LoVo (cell line): ENCODE measurements around the gene TOR1AIP2.
"Not testable (repeated sequence)": the region's sequence is repeated elsewhere in the genome, so short reads cannot be mapped to it uniquely, and the experiment has no call there.

Experiments
- DNase-seq: peaks from one replicate; pipeline ENCODE4 v3.0.0-alpha.2; 2016; ENCODE audit warnings: low spot score

The TOR1AIP2 gene

DNA sequence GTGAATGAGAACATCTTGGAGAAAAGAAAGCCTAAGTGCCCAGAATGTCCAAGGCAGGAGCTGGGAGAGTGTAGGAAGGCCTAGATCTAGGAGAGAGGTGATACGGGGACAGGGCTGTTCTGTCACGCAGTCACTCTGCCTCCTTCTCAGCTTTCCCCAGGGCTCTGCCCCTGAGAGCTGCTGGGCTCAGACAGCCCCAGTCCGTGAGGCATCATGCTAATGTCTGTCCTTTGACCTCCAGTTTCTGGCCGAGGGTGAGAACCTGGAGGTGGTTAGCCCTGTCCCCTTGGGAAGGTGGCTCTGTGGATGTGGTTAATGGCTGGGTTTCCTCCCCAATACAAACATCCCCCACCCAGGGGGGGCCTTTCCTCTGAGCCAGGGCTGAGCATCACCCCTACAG is 71.3 kb downstream of the TOR1AIP2 start:
- DNase-seq: no peak

DNA sequence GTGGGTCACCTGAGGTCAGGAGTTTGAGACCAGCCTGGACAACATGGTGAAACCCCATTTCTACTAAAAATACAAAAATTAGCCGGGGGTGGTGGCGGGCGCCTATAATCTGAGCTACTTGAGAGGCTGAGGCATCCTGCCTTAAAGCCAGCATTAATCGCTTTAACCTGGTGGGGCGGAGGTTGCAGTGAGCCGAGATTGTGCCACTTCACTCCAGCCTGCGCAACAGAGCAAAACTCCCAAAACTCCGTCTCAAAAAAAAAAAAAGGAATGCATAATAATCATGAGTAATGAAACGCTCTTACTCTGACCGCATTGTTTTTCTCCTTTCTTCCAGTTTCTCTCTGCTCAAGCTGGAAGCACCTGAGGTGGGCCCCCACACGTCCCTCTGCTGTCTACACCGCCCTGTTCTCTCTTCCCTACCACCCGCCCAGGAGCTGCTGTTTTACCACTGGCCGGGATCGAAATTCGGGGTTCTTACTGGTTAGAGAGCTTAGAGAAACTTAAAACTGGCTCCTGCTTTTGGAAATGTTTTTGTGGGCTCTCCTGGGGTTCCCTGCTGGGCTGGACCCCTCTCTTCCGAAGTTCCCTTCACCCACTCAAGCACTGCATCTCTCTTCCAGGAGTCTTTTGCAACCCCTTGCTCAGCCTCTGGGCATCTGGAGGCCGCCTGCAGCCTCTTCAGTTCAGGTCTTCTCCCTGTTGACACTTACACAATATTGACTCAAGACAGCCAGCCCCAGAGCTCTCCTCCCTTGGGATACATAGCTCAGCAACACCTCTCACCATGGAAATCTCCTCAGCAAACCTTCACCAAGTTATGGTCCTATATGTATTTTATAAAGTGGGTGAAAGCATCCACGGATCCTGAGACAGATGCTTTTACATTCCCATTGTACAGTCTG is 72.1 kb downstream of the TOR1AIP2 start:
- no peak for DNase-seq

DNA sequence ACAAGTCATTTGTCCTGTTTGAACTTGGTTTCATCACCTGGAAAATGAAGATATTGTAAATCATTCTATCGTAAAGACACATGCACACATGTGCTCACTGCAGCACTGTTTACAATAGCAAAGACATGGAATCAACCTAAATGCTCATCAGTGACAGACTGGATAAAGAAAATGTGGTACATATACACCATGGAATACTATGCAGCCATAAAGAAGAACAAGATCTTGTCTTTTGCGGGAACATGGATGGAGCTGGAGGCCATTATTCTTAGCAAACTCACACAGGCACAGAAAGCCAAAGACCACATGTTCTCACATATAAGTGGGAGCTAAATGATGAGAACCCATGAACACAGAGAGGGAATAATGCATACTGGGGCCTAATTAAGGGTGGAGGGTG is 73.2 kb downstream of the TOR1AIP2 start:
- not testable (repeated sequence) for DNase-seq

DNA sequence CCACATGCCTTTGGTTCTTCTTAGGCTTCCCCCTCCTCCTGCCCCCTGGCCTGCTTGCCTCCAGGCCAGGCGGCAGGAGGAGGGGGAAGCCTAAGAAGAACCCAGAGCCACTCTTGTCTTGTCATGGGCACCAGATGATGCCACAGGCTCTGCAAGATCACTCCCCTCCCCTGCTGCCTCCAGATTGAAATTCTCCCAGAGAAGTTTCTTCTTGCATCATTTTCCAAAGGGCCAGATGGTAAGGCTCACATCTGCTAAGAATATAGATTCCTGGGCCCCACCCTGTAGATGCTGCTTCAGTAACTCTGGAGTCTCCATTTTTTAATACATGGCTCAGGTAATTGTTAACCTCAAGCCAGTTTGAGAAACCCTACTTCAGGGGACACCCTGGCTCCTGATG is 73.7 kb downstream of the TOR1AIP2 start:
- no peak for DNase-seq

DNA sequence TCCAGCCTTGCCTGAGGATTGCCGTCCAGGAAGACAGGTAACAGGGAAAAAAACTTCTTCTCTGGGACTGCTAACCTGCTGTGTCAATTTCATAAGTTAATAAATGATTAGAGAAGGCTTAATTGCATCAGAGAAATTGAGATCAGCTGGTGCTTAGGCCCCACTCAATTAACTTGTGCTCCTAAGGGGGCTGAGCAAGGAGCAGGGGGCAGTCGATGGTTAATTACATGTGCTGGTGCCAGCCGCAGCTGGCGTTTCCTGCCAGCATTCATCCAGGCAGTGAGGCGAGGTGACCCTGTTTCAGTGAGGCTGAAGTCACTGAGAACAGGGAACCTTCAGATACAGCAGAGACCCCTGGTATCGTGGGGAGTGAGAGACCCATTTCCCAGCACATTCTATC is 74.5 kb downstream of the TOR1AIP2 start:
- DNase-seq: no peak

DNA sequence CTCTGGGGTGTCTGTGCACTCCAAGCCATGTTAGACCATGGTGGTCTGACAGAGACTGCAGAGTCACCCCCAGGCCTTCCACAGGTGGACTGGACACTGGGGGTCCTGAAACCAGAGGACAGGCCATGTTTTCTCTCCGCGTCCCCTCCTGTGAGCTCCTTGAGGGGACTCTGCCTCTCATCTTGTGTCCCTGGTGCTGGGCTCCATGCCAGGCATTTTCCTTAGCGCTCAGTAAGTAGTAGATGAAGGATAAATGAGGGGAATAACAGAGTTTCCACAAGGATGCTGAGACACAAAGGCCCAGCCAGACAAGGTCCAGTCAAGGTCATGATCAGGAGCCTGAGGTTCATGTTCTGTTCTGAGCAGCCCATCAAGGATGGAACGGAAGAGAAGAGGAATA is 77.1 kb downstream of the TOR1AIP2 start:
- no peak for DNase-seq

DNA sequence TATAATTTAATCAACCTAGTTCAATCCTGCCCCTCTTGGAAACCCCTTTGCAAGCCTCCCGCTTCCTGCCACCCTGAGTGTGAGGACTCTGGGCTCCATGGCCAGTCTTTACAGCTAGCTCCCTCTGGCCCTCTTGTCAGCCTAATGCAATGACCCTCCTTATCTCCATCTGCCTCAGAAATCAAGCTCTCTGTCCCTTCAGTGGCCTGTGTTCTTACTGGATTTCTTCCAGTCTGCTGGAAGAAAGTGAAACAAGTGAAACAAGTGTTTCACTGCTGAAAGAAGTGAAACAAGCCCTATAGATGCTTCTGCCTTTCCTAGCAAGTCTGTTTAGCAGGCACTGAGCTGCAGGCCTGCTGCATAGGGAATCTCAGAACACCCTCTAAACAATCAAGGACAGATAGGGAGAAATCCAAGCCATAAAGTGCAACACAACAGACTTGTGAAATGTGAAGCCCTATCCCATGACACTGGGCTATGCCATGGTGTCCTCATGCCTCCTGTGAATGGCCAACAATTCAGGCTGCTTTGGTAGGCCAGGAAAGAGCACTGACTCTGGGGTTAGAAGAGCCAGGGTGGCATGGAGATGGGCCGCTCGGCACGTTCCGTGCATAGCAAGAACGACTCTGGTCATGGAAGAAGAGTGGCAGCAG is 78.6 kb downstream of the TOR1AIP2 start:
- no peak for DNase-seq

DNA sequence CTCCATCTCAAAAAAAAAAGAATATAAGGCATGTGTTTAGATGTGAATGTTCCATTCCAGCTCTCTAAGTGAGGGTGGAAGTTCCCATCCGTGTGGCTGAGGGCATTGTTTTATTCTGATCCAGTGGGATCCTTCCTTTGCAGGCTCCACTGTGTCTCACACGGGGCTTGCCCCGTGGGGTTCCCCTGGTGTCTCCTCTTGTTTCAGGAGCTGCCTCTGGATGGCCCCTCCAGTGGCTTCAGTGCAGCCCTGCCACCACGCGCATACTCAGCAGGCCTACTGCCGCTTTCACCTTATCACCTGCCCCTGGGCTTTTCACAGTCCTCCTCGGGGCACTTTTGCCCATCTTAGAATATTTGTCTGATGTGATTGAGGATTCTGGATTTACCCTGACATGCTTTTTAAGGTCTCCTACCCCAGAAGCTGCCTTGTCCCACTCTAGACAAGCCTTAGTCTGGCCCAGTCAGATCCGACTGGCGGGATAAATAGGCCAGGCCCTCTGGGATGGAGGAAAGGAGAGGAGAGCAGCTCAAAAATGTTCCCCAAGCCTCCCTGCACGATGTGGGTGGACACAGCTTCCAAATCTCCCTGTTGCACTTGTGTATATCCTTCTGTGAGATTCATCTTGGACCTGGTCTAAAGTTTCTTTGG is 79.3 kb downstream of the TOR1AIP2 start:
- DNase-seq: no peak

DNA sequence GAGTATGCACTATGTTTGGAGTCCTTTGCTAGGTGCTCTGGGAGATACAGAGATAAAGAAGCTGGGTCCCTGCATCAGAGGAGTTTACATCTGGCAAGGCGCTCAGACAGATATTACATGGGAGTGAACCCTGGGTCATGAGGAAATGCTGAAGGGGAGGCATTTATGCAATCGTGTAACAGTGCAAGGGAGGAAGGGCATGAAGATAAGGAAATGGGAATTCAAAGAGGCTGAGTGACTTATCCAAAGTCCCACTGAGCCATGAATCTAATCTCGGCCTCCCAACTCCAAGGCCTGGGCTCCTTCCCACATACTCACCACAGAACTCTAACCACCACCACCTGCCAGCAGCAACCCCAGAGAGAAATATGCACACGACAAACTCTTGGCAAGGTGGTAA is 82.9 kb downstream of the TOR1AIP2 start:
- no peak for DNase-seq

DNA sequence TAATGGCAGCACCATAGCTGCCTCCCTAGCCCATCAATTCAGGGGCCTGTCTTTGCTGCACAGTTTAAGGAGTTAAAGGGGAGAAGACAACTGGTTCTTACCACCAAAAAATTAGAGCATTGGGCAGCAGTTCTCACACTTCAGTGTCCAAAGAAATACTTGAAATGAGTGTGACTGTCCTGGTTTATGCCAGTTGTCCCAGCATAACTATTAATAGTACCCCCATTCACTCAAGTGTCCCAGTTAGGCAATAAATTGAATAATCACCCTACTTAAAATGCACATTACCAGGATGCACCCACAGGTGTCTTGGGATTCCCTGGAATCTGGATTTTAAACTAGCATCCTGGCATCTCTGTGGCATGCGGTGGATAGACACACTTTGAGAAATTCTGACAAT is 83.5 kb downstream of the TOR1AIP2 start:
- DNase-seq: no peak

DNA sequence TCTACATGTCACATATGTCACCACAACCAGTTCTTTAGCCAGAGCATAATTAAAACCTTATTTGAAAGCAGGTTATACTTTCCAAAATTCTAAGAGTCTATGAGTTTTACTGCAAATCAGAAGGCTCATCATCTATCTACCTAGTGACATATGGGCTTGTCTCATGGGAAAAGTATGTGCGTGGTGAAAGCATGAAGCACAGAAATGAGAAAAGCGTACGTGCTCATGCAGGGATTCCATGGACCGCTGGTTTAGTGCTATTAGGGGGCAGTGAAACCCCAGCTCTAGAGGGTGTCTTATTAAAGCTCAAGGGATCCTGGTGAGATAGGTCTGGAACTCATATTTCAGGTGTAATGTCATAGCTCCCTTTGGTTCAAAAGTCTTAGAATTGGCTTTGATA is 84.3 kb downstream of the TOR1AIP2 start:
- no peak for DNase-seq
